T-helper 2 cell (primary cell): Measurements from ENCODE around the gene NSF.
"Not testable (repeated sequence)": the region's sequence is repeated elsewhere in the genome, so short reads cannot be mapped to it uniquely, and the experiment has no call there.

Experiments
- DNase-seq, 5 experiments: peaks; one replicate each; pipeline versions ENCODE4 v3.0.0 to v3.0.0-alpha.2; 2012 to 2022

NSF gene

DNA sequence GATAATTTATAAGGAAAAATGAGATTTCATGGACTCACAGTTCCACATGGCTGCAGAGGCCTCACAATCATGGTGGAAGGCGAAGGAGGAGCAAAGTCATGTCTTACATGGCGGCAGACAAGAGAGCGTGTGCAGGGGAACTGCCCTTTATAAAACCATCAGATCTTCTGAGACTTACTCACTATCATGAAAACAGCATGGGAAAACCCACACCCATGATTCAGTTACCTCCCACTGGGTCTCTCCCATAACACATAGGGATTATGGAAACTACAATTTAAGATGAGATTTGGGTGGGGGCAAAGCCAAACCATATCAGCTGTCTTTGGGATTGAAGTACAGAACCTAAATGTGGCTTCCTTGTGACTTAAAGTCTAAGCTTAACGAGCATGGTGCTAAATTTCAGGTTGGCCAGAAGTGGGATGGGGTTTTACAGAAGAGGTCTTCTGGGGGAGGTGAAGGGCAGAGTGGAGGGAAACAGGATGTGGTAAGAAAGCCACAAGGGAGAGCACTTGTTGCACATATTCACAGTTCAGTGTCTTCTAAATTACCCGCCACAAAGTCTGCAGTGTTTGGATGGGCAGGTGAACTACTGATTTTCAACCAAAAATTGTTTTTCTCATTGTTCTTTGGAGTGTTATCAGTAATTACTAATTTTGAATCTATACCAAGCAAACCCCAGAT lies 38.4 kb downstream of the NSF start:
- DNase-seq, result not testable (repeated sequence)

DNA sequence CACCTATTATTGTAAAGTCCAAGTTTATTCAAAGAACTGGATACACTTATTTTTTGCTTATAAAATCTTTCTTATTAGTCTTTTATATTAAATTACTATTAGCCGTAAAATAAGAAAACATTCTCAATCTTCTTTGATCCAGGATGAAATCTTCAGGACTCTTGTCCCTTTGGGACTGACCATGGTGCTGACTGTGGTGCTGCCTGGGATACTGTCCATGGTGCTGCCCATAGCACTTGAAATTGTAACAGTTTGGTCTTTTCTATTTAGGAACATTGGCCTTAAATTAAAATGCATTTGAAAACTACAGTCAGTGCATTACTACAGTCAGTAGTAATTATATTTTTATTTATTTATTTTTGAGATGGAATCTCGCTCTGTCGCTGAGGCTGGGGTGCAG lies 41.7 kb downstream of the NSF start:
- DNase-seq, result not testable (repeated sequence)

DNA sequence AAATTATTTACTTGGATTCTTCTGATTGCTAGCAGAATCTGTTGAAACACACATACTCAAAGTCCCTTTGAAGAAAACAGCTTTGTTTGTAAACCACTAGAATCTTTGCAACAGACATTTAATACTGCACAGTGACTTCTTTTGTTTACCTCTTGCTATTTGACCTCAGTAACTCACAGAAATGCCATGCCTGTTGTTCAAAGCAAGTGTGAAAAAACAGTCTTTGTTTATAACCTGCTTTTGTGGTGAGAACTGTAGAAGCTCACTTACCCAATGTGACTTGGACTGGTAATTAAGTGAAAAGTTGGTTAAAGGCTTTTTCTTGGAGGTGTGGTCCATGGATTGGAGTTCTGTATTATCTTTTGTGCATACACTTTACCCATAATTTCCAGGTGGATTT lies 44.4 kb downstream of the NSF start:
- not testable (repeated sequence) for DNase-seq

DNA sequence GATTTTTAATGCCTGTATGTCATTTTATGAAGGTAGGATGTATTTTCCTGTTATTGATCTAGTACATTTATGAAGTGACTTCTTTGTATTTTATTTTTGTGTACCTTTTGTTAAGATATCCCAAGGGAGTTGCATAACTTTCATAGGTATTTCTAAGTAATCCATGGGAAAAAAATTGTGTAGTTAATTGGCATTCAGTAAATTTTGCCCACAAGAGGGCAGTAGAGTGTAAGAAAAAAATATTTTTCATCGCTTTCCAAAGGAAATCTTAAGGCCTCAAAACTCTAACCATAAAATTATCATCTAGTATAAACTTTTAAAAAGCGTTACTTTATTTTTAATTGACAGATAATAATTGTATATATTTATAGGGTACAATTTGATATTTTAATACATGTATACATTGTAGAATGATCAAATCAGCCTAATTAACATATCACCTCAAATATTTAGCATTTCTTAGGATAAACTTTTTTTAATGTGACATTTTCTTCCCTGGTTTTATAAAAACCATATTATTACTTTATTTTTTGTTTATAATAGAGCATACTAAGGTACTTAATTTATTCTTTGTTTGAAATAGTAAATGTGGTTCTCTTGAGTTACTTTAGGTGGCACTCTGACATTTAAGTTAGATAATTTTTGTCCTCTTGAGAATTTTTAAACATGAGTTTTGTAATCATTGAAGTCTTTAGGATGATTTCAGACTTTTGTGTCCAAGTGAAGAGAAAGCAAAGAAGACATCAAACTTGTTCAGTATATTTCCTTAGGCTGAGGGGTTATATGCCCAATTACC lies 51.6 kb downstream of the NSF start:
- DNase-seq, result not testable (repeated sequence)

DNA sequence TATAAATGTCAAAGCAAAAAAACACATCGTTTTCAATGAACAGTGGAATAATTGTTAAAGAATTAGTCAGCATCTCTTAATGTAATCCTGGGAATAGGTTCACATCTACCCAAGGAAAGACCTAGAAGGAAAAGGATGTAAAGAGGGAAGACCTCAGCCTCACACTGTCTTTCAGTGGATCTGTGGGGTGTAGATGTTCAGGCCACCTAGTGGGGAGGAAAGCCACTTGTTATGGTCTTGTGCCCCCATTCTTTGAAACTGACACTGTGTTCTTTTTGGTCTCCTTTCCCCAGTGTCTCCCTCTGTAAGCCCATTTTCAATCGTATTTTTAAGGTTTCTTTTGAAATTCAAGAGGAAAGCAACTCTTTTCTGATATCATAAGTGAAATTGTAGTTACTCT lies 56.8 kb downstream of the NSF start:
- not testable (repeated sequence) for DNase-seq

DNA sequence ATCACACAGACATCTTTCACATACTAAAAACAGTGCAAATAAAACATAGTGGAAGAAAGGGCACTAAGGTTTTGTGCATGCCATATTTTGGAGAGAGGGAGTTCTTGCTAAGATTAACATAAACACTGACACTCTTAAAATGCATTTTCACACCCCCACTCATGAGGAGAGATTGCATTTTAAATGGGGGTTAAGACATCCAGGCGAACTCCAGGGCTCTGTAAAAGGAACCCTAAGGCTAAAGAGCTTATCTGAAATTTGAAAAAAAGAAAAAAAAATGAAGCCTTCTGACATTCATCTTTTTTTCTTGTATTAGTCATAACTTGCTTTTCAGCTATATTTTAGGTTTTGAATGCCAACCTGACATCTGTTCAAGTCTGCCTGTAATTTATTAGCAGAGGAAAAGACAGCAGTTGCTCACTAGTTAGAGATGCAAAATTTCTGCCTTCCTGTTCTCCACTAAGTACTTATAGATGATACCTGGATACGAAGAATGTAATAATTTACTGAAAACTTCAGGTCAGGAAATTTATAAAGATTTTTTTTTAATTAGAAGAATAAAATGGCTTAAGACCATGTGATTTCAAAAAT lies 57.3 kb downstream of the NSF start:
- DNase-seq, result not testable (repeated sequence)

DNA sequence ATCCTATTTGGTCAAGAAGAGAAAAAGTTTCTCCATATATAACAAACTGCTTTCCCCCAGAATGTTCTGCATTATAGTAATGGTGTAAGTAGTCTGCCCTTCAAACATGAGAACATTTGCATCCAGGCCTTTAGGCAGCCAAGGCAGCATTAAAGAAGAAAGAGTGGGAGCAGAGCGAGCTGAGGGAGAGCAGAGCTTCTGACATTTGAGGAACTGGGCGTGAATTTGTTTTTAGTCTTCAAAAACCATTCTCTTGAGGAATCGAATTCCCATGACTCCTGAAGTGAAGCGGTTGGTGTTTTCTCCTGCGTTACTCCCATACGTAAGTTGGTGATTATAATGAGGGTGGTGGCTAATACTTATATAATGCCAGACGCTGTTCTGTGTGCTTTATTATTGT lies 58.8 kb downstream of the NSF start:
- not testable (repeated sequence) for DNase-seq

DNA sequence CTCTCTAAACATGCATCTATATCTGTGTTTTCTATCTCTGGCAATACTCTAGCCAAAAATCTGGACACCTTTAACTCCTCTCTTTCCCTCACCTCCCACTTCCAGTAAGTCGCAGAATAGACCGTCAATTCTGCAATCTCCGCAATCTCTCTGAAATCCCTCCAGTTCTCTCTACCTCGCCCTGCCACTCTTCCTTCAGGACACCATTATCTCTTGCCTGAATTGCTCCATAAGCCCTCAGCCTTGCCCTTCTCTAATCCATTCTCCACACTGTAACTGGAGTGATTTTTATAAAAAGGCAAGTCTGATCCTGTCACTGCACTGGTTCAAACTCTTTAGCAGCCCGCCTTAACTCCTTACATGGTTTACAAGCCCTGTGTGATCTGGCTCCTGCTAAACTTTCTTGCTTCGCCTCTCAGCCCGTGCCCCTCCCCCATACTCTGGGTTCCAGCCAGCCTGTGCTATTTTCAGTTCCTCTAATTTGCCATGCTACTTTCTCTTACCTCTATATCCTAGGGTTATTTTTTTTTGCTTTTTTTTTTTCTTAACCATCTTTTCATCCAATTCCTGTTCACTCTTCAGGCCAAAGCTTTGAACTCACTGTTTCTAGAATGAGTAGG lies 61.7 kb downstream of the NSF start:
- DNase-seq, result not testable (repeated sequence)

DNA sequence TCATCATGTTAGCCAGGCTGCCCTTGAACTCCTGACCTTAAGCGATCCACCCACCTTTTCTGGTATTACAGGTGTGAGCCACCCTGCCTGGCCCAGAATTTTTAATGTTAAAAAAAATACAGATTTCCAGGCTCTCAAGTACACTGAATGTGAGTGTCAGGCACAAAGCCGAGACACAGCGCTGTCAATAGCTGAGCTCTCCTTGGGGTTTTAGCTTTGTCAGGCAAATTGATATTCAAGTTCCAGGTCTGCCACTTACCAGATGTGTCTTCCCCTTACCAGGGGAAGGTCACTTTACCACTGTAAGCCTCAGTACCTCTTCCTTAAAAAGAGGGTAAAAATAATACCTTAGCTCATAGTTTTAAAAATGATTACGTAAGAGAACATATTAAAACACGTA lies 67.8 kb downstream of the NSF start:
- not testable (repeated sequence) for DNase-seq

DNA sequence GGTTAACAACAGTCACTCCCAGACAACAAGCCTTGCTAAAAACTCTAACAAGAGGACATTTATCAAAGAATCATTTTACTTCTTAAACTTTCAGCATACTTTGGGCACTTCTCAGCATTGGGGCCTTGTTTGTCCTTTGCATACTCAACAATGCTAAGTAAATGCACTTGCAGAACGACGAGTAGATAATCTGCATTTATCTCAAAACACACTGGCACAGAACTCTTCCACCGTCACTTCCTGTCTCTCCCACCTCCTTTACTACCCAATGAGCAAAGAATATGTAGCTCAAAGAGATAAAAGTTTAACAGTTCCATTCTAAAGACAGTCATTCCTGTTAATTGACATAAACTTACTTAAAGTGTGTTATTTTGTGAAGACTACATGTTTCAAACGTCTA lies 69.2 kb downstream of the NSF start:
- not testable (repeated sequence) for DNase-seq

DNA sequence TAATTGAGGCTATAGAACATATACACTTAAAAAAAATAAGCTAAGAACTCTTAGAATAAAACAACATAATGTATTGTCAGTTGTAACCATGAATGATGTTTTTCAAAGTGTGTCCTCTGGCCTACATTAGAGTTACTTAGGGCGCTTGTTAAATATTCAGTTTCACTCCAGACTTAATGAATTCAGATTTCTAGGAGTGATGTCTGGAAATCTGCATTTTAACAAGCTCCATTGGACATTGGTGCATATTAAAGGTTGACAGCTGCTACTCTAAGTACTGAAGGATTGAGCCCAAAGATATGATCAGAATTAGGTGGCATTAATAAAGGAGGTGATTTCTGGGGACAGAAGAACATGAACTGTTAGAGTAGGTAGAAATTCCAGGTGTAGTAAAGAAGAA lies 72.7 kb downstream of the NSF start:
- DNase-seq, result not testable (repeated sequence)

DNA sequence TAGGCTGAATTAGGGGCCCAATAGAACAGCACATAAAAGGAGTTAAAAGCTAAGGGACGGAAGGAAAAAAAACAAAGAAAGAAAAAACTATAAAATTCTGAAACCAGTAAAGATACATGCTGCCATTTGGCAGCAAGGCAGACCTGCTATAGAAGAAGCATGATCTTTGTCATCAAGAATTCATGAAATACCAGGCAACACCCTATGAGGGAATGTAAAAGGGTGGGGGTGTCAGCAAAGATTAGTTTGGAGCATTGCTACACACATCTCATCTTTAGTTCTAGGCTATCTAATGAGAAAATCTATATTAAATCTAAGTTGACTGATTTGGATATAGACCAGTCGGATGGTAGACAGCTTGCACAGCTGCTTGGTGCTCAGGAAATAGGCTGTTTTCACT lies 73.1 kb downstream of the NSF start:
- DNase-seq, result not testable (repeated sequence)

DNA sequence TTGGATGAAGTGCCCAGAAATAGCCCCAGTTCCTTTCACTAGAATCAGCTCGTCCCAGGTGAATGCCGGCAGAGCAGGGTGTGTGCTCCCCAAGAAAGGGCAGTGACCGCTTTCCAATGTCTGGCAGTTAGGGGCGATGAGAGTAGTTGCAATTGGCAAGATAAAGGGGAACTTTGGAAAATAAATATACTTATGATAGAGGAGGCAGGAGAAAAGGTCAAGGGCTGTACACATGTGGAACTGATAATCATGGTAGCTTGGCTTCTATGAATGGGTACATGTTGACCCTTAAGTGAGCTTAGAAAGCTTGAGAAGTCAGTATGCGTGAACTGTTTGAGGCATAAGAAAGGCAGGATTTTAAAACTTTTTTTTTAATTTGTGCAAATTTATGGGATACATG lies 75.5 kb downstream of the NSF start:
- not testable (repeated sequence) for DNase-seq

DNA sequence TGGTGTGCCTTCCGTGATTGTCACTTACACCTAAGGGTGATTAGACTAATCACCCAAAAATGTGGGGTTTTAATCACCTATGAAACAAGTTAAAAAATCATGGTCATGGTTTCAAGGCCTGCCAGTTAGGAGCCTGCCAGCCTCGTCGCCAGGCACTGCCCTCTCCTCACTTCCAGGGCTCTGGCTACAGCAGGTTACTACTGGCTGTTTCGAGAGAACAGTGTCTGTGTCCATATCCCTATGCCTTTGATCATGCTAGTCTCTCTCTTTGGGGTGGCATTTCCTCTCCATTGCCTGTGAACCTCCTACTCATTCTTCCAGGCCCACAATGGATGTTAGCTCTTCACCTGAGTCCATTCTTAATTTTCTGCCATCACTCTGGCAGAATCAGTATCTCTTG lies 80.3 kb downstream of the NSF start:
- DNase-seq, result not testable (repeated sequence)

DNA sequence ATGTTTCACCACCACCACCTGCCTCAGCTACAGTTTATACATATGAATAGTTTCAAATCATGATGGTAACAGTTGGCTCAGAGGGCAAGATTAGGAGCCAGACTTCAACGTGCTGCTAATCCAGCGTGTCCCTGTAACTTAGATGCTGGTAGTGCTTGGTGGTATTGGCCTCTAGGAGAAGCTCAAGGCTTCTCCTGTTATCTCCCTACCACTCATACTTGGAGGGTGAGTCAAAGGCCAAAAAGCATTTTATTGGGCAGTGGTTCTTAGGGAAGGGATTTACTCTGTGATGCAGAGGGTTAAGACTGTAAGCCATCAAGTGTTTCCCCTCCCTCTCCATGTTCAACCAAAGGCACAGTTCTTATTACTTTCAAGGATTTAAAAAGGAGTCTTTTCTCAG lies 82.3 kb downstream of the NSF start:
- not testable (repeated sequence) for DNase-seq

DNA sequence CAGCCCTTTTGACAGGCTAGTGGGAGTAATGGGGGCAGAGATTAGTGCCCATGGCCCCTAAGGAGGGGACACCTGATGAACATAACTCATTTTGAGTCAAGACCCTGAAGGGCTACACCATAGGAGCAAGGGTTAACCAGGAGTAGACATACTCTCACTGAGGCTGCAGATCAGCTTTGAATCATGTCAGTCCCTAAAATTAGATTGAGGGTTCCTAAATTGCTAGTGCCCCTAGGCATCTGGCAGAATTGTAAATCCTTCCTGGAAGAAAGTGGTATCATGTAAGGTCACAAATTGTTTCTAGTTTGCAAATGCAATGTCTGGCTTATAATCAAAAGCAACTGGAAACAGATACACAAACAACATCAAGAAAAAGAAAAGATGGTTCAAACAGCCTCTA lies 87.3 kb downstream of the NSF start:
- DNase-seq, result not testable (repeated sequence)

DNA sequence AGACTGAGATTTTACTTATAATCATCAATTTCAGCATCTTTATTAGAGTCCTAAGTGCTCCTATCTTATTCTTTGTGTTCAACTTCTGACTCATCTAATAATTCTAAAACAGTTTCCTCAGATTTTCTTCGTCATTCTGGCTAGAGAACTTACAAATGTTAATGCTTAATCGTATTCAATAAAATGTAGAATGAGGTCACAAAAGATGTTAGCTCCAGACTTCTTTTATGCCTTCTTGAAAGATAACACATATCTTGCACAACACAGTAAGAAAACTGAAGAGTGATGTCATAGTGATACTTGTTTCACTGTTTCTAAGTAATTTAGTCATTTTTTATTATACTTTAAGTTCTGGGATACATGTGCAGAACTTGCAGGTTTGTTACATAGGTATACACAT lies 93.2 kb downstream of the NSF start:
- not testable (repeated sequence) for DNase-seq

DNA sequence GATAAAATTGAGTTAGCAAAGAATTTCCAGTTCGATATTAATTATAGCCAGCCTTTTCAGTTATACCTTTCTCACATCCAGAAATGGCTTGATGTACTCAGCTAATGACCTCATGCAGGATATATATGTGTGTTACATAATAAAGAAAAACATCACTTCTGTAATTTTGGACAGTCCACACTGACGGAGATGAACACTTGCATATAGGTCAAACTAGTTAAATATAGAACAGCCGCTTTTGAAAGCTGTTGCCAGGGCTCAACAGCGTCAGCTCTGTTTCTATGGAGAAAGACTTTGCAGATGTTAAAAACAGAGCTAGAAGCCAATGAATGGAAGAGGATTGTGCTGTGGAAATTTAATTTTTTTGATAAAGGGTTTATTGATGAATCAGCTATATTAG lies 94.8 kb downstream of the NSF start:
- DNase-seq, result not testable (repeated sequence)

DNA sequence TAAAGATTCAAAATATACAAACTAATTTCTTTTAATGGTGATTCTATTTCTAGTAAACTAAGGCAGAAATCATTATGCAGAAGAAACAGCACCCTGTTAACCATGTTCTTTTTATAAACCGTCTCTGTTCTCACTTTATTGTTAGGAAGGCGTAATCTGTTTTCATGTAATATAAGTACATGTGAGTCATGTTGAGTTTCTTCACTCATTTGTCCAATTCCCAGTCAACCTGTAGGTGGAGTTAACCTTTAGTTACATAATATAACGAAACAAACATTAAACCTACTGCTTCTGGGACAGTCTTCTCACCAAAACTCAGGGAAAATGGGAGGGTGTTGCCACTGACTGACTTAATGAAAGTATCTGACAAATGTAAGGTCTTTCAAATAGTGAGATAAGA lies 101.7 kb downstream of the NSF start:
- DNase-seq, result not testable (repeated sequence)

DNA sequence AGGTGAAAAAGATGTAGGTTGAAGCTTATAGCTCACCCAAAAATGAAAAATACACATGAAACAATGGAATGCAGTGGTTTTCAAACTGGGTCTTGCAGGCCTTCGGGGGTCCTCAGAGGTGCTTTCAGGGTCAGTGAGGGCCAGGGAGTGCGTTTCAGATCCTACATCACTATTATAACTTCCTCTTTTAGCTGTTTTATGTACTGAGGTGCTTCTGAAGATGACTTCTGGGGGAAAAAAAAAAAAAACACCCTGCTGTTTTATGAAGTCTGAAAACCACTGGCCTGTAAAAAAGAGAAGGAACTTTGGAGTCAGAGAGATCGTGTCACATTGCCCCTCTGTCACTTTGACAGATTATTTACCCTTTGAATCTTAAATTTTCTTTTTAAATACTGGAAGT lies 102.8 kb downstream of the NSF start:
- not testable (repeated sequence) for DNase-seq

DNA sequence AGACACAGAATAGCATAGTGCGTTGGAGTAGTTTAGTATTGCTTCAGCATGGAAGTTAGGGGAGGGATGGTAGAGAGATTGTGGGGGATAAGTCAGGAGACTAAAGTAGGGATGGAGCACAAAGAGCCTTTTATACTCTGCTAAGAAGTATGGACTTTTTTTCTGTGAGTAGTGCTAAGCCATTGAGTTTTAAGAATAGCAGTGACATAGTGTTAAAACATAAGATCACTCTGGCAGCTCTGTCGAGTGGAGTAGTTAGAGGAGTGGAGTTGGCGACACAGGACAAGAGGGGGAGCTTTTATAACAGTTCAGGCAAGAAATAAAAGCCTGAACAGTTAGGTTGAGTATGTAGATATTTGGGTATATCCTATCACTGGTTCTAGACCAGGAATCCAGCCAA lies 106.1 kb downstream of the NSF start:
- DNase-seq, result not testable (repeated sequence)

DNA sequence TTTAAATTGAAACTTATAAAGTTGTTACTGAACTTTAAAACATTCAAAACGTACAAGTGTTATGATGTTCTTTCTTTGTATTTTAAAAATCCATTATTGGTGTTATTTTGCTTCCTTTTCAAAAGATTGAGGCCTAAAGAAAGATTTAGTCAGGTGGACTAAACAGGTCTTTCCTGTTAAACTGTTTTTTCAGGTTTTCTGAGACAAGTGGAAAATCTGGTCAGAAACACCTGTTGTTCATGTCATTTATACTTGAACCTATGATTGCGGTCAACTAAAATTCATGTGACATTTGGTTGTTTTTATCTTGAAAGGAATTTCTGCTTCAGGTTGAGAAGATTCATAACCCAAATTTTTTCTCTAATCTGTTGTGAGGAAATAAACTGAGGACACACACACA lies 108.5 kb downstream of the NSF start:
- DNase-seq, result not testable (repeated sequence)

DNA sequence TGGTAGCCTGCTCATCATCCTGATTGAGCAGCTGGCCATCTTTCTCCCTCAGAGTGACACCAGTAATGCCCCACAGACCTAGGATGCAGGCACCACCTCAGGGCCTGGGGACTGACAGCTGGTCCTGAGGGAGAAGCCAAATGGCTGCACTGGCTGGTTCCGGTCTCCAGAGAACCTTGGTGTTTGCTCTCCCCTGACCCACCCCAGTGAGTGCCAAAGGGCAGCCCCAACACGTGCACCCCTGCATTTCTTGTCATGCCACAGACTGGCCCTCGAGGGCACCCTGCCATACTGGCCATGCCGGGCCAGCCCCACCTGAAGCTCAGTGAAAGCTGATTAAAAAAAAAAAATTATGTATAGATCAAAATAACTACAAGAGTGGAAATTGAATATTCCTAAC lies 127.5 kb downstream of the NSF start:
- no peak for DNase-seq
